A673 (cell line): ENCODE results near the gene DAZAP2. TPM values are rescaled to one million over a fixed set of nuclear protein-coding genes. Genes with fewer than 3 reads are reported as not detected.

Experiments used
- BruUV-seq: library from RNA; stranded (reverse); fragments of 400-500 nt; replicated peaks from 2 replicates; lab custom pipeline; 2021; lab: Mats Ljungman, UMichigan
- CTCF ChIA-PET: fragments of 300-600 bp; sonication (Branson Sonifier 250); formaldehyde crosslinking; loops from one replicate; lab custom pipeline; 2022; ENCODE audit warnings: antibody characterized with exemption; lab: Charles Lee
- POLR2A ChIA-PET: fragments of 300-600 bp; sonication (Branson Sonifier 250); formaldehyde crosslinking; loops from one replicate; lab custom pipeline; 2022; ENCODE audit warnings: antibody characterized with exemption; ENCODE audit not compliant: low non-redundant PET; lab: Charles Lee
- DNase-seq: peaks from one replicate; pipeline ENCODE4 v3.0.0-alpha.2; 2015; ENCODE audit warnings: low spot score
- H3K27ac ChIP-seq: fragments of 200-600 bp; sonication (generic); 2 replicates; pipeline ENCODE4 v1.5.1; 2016; ENCODE audit warnings: mixed run types, low read depth, mild to moderate bottlenecking, mixed read lengths, antibody characterized with exemption, low read length; ENCODE audit not compliant: poor library complexity, severe bottlenecking
- H3K27me3 ChIP-seq: fragments of 200-600 bp; sonication (generic); replicated peaks from 2 replicates; pipeline ENCODE4 v1.6.1; 2017; ENCODE audit warnings: mixed run types, low read depth, mild to moderate bottlenecking, mixed read lengths, antibody characterized with exemption, low read length; ENCODE audit not compliant: insufficient read depth, poor library complexity
- H3K36me3 ChIP-seq: fragments of 200-600 bp; sonication (generic); 2 replicates; pipeline ENCODE4 v1.6.1; 2016; ENCODE audit warnings: mixed run types, mild to moderate bottlenecking, mixed read lengths, antibody characterized with exemption, low read length; ENCODE audit not compliant: insufficient read depth, poor library complexity, severe bottlenecking
- H3K4me1 ChIP-seq: fragments of 200-600 bp; sonication (generic); 2 replicates; pipeline ENCODE4 v1.6.1; 2017; ENCODE audit warnings: mixed run types, mild to moderate bottlenecking, mixed read lengths, antibody characterized with exemption, low read length; ENCODE audit not compliant: insufficient read depth, poor library complexity, severe bottlenecking
- H3K4me3 ChIP-seq: fragments of 200-600 bp; sonication (generic); 2 replicates; pipeline ENCODE4 v1.5.1; 2016; ENCODE audit warnings: low read depth, mixed run types, mild to moderate bottlenecking, mixed read lengths, low read length; ENCODE audit not compliant: poor library complexity, severe bottlenecking
- H3K9me3 ChIP-seq: fragments of 200-600 bp; sonication (generic); 2 replicates; pipeline ENCODE4 v1.6.1; 2016; ENCODE audit warnings: mixed run types, low read depth, mild to moderate bottlenecking, mixed read lengths, antibody characterized with exemption, low read length; ENCODE audit not compliant: poor library complexity, severe bottlenecking
- EZH2 ChIP-seq: fragments of 200-600 bp; sonication (generic); IDR thresholded peaks from 2 replicates; pipeline ENCODE4 v1.6.1; 2017; ENCODE audit warnings: borderline replicate concordance, low read depth, mild to moderate bottlenecking, mixed read lengths, antibody characterized with exemption, low read length; ENCODE audit not compliant: poor library complexity, severe bottlenecking
- intact Hi-C: fragments of 100-400 bp; cut with micrococcal nuclease; formaldehyde crosslinking; loops from one replicate; pipeline ENCODE4 v1.10.0; 2022; ENCODE audit not compliant: unreplicated experiment
- total RNA-seq: library from RNA; stranded (reverse); gene quantifications from 2 replicates; pipeline ENCODE4 v1.2.3, GENCODE V29; 2021
- TF ChIP-seq, protein P1 (sequence below): fragments of 300-800, 200-600 bp; sonication (generic); conservative IDR thresholded peaks from 2 replicates; pipeline ENCODE4 v1.5.1; 2017; ENCODE audit warnings: low read depth, mild to moderate bottlenecking, antibody characterized with exemption, low read length, moderate library complexity, mixed read lengths

DAZAP2 gene
- total RNA-seq, 1 experiment from 2014 or later, result 138 TPM

DNA sequence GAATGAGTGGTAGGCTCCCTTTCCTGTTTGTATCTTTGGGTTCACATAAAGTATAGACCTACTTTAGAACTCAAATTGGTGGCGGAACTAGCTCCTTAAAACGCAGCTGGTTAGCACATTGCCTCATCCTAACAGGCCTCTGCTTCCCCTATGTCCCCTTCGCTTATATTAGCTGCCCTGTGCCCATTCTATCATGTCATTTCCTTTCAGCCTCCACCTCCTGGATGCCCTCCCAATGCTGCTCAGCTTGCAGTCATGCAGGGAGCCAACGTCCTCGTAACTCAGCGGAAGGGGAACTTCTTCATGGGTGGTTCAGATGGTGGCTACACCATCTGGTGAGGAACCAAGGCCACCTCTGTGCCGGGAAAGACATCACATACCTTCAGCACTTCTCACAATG is 3.5 kb downstream of the DAZAP2 start:
- CTCF ChIA-PET, result no interaction called here

DNA sequence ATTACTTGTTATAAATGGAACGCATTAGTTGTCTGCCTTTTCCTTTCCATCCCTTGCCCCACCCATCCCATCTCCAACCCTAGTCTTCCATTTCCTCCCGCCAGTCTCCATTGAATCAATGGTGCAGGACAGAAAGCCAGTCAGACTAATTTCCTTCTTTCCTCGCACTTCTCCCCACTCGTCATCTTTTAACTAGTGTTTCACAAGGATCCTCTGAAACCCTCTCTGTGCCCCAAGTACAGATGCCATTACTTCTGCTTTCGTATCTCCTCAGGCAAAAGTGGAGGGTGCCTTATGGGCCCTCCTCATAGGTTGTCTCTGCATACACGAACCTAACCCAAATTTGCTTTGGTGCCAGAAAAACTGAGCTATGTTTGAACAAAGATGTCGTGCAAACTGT is 4.2 kb downstream of the DAZAP2 start:
- no peak overlapping the region for H3K27ac ChIP-seq

More for the DNA sequence above, 3.5 kb downstream of the DAZAP2 start:
- no peak overlapping the region for H3K27ac ChIP-seq
- TF ChIP-seq EZH2, result no peak
- TF ChIP-seq, protein P1, sequence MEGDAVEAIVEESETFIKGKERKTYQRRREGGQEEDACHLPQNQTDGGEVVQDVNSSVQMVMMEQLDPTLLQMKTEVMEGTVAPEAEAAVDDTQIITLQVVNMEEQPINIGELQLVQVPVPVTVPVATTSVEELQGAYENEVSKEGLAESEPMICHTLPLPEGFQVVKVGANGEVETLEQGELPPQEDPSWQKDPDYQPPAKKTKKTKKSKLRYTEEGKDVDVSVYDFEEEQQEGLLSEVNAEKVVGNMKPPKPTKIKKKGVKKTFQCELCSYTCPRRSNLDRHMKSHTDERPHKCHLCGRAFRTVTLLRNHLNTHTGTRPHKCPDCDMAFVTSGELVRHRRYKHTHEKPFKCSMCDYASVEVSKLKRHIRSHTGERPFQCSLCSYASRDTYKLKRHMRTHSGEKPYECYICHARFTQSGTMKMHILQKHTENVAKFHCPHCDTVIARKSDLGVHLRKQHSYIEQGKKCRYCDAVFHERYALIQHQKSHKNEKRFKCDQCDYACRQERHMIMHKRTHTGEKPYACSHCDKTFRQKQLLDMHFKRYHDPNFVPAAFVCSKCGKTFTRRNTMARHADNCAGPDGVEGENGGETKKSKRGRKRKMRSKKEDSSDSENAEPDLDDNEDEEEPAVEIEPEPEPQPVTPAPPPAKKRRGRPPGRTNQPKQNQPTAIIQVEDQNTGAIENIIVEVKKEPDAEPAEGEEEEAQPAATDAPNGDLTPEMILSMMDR, result no peak
- H3K27me3 ChIP-seq, result no peaks in the 10 kb centered on the region
- no TSS peak for BruUV-seq
- DNase-seq, result no peak
- H3K9me3 ChIP-seq, result no peaks in the 10 kb centered on the region
- intact Hi-C loops, result no loop called here
- peaks cover 26% of the 10 kb centered on the region for H3K4me1 ChIP-seq
- H3K4me3 ChIP-seq, result no peak overlapping the region
- H3K36me3 ChIP-seq, result peaks cover 54% of the 10 kb centered on the region
- POLR2A ChIA-PET, result no interaction called here

DNA sequence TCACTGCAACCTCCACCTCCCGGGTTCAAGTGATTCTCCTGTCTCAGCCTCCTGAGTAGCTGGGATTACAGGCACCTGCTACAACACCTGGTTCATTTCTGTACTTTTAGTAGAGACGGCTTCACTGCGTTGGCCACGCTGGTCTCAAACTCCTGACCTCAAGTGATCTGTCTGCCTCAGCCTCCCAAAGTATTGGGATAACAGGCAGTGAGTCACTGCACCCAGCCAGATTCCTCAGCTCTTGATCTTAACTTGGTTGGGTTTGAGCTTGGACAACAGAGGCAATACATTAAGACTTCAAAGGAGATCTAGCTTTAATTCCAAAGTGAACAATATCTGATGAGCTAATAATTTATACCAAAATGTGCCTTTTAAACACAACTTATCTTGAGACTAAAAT is 5.6 kb downstream of the DAZAP2 start:
- intact Hi-C loops, result no loop called here
- ChIA-PET POLR2A (no interaction called here), CTCF (no interaction called here)
- H3K27me3 ChIP-seq, result no peaks in the 10 kb centered on the region
- no peak overlapping the region for H3K4me3 ChIP-seq
- no peak overlapping the region for H3K27ac ChIP-seq
- H3K36me3 ChIP-seq, result peaks cover 54% of the 10 kb centered on the region
- peaks cover 35% of the 10 kb centered on the region for H3K4me1 ChIP-seq
- BruUV-seq, result no TSS peak
- no peak for DNase-seq
- no peaks in the 10 kb centered on the region for H3K9me3 ChIP-seq
- TF ChIP-seq EZH2, result no peak
- TF ChIP-seq, protein P1, result no peak

More for the DNA sequence above, 4.2 kb downstream of the DAZAP2 start:
- CTCF ChIA-PET, result no interaction called here
- POLR2A ChIA-PET, result interaction anchor here (0.6 kb wide), 1 partner anchor 215 kb away, joined by 5 read pairs; no protein-coding TSS in a partner anchor
- no peak for TF ChIP-seq EZH2
- TF ChIP-seq, protein P1, result no peak
- BruUV-seq, result TSS peak; percentile 9
- Histone ChIP-seq H3K4me1 (peaks cover 33% of the 10 kb centered on the region), H3K27me3 (no peaks in the 10 kb centered on the region), H3K36me3 (peaks cover 54% of the 10 kb centered on the region), H3K9me3 (no peaks in the 10 kb centered on the region), H3K4me3 (no peak overlapping the region)
- intact Hi-C loops, result no loop called here
- no peak for DNase-seq
